SKM-1 treated with dmso at 0.1 percent for 144 hours (cell line): Measurements from ENCODE around the gene PHF5A.

ENCODE experiments used
- DNase-seq: peaks from one replicate; lab custom pipeline; 2025; ENCODE audit not compliant: unreplicated experiment; lab: John Stamatoyannopoulos, UW

The PHF5A gene

DNA sequence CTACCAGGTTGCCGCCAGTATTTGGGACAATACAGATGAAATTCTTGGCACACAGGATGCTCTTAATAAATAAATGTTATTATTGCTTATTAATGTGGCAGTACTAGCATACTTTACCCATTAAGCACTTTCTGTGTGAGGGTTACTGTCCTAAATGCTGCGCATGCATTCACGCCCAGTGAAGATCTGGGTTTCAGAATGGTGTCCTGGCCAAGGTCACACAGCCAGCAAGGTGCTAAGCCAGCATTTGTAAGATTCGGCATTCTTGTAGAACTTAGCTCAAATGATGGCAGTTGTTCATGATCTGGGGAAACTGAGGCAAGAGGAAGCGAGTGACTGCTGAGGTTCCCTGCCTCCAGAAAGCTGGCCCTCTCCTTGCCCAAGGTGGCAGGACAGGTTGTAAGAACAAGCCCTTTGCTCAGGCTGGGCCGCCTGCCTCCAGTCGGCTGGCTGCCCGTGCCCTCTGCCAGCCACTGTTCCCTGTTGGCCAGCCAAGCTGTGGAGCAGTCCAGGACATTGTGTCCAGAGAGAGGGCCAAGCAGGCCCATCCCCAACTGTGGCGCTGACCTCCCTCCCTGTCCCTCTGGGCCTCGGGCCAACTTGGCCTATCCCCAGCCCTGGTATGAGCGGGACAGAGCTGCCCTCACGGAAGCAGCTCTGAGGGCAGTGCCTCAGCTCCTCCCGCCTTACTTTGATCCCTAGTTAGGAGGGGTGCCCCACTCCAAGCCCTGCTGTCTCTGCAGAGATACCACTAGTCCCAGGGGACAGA is 50.7 kb downstream of the PHF5A start:
- no peak for DNase-seq

DNA sequence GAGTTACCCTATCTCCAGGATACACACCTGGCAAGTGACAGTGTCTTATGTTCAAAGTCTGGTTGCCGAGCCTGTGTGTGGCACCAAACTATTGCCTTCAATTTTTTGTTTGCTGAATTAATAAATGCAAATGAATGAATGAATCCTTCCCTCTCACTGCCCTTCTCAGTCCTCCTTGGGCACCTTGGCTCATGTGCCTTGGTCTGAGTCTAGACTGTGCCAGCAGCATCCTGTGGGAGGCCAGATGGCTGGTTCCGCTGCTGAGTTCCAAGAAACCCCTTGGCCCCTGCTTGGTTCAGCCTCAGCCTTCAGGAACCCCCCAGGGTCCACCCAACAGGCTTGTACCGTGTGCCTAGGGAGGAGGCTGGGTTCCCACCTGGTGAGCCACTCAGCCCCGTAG is 52.9 kb downstream of the PHF5A start:
- DNase-seq, result no peak

DNA sequence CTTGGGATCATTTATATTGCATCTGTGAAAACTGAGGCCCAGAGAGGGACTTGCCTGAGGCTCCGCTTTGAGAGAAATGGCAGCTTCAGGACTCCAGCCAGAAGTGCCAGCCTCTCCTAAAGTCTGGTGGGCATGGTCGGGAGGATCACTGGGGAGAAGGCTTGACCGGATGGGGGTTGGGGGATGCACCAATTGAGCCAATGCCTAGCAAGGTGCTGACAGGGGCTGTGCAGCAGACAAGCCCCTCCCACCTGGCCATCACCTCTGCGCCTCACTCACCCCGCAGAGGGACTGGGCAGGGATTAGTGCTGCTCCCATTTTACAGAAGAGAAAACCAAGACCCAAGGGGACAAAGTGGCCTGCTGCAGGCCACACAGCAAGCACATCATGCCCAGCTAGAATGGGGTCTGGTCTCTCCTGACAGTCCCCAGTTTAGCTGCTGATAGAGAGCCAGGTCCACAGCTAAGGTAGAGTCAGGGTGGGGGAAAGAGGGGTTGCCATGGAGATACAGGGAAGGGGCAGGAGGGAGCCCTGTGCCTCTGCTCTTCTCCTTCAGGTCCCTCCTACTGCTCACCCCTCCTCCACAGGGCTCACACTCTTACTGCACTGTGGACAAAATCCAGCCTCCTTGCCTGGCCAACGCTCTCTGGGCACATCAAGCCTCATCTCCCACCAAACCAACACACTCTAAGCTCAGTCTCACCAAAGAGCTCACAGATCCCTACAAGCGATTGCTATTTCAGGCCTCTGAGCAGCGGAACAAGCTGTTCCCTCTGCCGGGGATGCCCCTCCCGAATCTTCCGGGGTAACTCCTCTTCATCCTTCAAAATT is 57.3 kb downstream of the PHF5A start:
- DNase-seq, result no peak

DNA sequence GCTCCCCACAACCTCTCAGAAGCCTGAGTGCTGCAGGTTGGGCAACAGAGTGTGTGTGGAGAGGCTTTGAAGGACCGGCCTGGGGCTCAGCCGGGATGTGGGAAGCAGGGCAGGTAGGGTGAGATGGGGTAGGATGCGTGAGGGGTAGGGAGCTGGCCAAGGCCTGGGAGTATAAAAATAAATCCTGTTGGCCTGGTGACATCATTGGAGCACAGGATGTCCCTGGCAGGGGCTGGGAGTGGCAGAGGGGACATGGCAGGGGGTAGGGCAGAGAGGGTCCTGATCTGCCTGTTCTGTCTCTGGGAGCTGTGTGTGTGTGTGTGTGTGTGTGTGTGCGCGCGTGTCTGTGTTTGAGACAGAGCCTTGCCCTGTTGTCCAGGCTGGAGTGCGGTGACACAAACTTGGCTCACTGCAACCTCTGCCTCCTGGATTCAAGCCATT is 58.2 kb downstream of the PHF5A start:
- DNase-seq, result no peak
